Measurements from ENCODE around the gene SCNN1B. TPM values are rescaled to one million over a fixed set of nuclear protein-coding genes. Genes with fewer than 3 reads are reported as not detected.

The SCNN1B gene
- total and polyA plus RNA-seq, 12 donors: 0.11 to 0.38 (median 0.22) TPM; not detected in 4

- TF ChIP-seq CTCF (IDR thresholded peaks at IDR 0.05): no peak
- Histone ChIP-seq H3K4me3 (no peak overlapping the region), H3K9me3 (no peaks in the 10 kb centered on the region), H3K36me3 (no peaks in the 10 kb centered on the region), H3K27ac (no peak overlapping the region), H3K4me1 (no peaks in the 10 kb centered on the region), H3K27me3 (peaks cover 0 to 18% (median 4%) of the 10 kb centered on the region in 7 donors)
- ATAC-seq (no peak), DNase-seq (no peak)
- intact Hi-C loops (cut with DNase I): loop anchor here in 1 of 10 donors (10.0 kb wide), 1 partner anchor 103 kb away; the partner anchor contains the start of gene SCNN1G
- WGBS, 2 donors: 73% methylated on average over 3 of the region's 3 CpGs
These were observed 13.9 kb upstream of the SCNN1B start for GRCh38 chr16:23288209-23288608.

- 76 to 77% methylated on average over 9 of the region's 9 CpGs for WGBS, 2 donors
- Histone ChIP-seq H3K4me1 (no peaks in the 10 kb centered on the region), H3K27ac (no peak overlapping the region), H3K36me3 (no peaks in the 10 kb centered on the region), H3K9me3 (no peaks in the 10 kb centered on the region), H3K4me3 (no peak overlapping the region), H3K27me3 (peaks cover 0 to 18% (median 4%) of the 10 kb centered on the region in 7 donors)
- no peak for DNase-seq
- no peak for TF ChIP-seq CTCF (IDR thresholded peaks at IDR 0.05)
- no peak for ATAC-seq
- intact Hi-C loops (cut with DNase I): loop anchor here in 1 of 10 donors (10.0 kb wide), 1 partner anchor 104 kb away; the partner anchor contains the start of gene SCNN1G
These were observed 13.2 kb upstream of the SCNN1B start for GRCh38 chr16:23288726-23289512.

GRCh38 chr16:23290189-23291062 is 11.7 kb upstream of the SCNN1B start:
- Histone ChIP-seq H3K4me1 (no peaks in the 10 kb centered on the region), H3K36me3 (no peaks in the 10 kb centered on the region), H3K27me3 (peaks cover 0 to 16% (median 4%) of the 10 kb centered on the region in 7 donors), H3K27ac (no peak overlapping the region), H3K9me3 (no peaks in the 10 kb centered on the region), H3K4me3 (no peak overlapping the region)
- no peak for TF ChIP-seq CTCF (IDR thresholded peaks at IDR 0.05)
- no peak for DNase-seq
- WGBS, 2 donors: 76 to 78% methylated on average over 12 of the region's 12 CpGs
- ATAC-seq: no peak
- intact Hi-C loops (cut with DNase I): loop anchor here in 1 of 10 donors (2.0 kb wide), 1 partner anchor 76 kb away; no protein-coding TSS in a partner anchor

GRCh38 chr16:23293016-23293415 is 9.1 kb upstream of the SCNN1B start:
- 88 to 90% methylated on average over 6 of the region's 6 CpGs for WGBS, 2 donors
- intact Hi-C loops (cut with DNase I): no loop called here
- H3K27ac ChIP-seq: no peak overlapping the region
- H3K4me1 ChIP-seq: no peaks in the 10 kb centered on the region
- DNase-seq (no peak), ATAC-seq (no peak)
- peaks cover 0 to 16% (median 4%) of the 10 kb centered on the region in 7 donors for H3K27me3 ChIP-seq
- no peaks in the 10 kb centered on the region for H3K36me3 ChIP-seq
- H3K9me3 ChIP-seq: no peaks in the 10 kb centered on the region
- H3K4me3 ChIP-seq: no peak overlapping the region
- no peak for TF ChIP-seq CTCF (IDR thresholded peaks at IDR 0.05)

All from heart right ventricle (tissue), 16 donors.